SU-DHL-6 (cell line): Measurements from ENCODE around the gene FAM53A.

ENCODE experiments used
- H2AFZ ChIP-seq: fragments of 200-600 bp; sonication (generic); 2 replicates; pipeline ENCODE4 v1.6.1; 2014; ENCODE audit warnings: low read depth, mild to moderate bottlenecking, moderate library complexity, mixed read lengths, antibody characterized with exemption, low read length; ENCODE audit not compliant: severe bottlenecking
- H3F3A ChIP-seq: fragments of 200-600 bp; shearing (Covaris generic); 2 replicates; pipeline ENCODE4 v1.6.0; 2016; ENCODE audit warnings: antibody characterized with exemption, mild to moderate bottlenecking; ENCODE audit not compliant: insufficient read depth
- H3K27ac ChIP-seq: fragments of 200-600 bp; sonication (generic); 2 replicates; pipeline ENCODE4 v1.5.1; 2016; ENCODE audit warnings: low read depth, mild to moderate bottlenecking, low read length, moderate library complexity, mixed read lengths
- H3K27me3 ChIP-seq: fragments of 200-600 bp; sonication (generic), shearing (Covaris generic); 2 replicates; pipeline ENCODE4 v1.6.0; 2014; ENCODE audit warnings: mild to moderate bottlenecking, low read length
- H3K36me3 ChIP-seq: fragments of 200-600 bp; sonication (generic); 2 replicates; pipeline ENCODE4 v1.6.1; 2014; ENCODE audit warnings: mild to moderate bottlenecking, low read length, mixed read lengths
- H3K4me2 ChIP-seq: fragments of 300-600, 200-600 bp; shearing (Covaris generic), sonication (generic); 2 replicates; pipeline ENCODE4 v1.6.0; 2014; ENCODE audit warnings: low read length, low read depth, mild to moderate bottlenecking; ENCODE audit not compliant: poor library complexity, severe bottlenecking
- H3K4me3 ChIP-seq: fragments of 200-600 bp; sonication (generic); 2 replicates; pipeline ENCODE4 v1.5.1; 2014; ENCODE audit warnings: antibody characterized with exemption, low read length, mild to moderate bottlenecking, mixed read lengths; ENCODE audit not compliant: insufficient read depth, poor library complexity, severe bottlenecking
- H3K79me2 ChIP-seq: fragments of 200-600 bp; sonication (generic); 2 replicates; pipeline ENCODE4 v1.6.1; 2014; ENCODE audit warnings: mild to moderate bottlenecking, low read length, moderate library complexity; ENCODE audit not compliant: insufficient read depth
- H3K9ac ChIP-seq: fragments of 200-600 bp; sonication (generic); 2 replicates; pipeline ENCODE4 v1.7.0; 2014; ENCODE audit warnings: mild to moderate bottlenecking, low read length
- H3K9me2 ChIP-seq: fragments of 200-600 bp; sonication (generic); replicated peaks from 2 replicates; pipeline ENCODE4 v1.6.1; 2014; ENCODE audit warnings: low read length; ENCODE audit not compliant: insufficient read depth
- H3K9me3 ChIP-seq: fragments of 200-600 bp; sonication (generic); 2 replicates; pipeline ENCODE4 v1.6.1; 2014; ENCODE audit warnings: low read length, mixed read lengths; ENCODE audit not compliant: insufficient read depth
- H4K20me1 ChIP-seq: fragments of 200-600 bp; sonication (generic); 2 replicates; pipeline ENCODE4 v1.6.1; 2014; ENCODE audit warnings: low read depth, mild to moderate bottlenecking, antibody characterized with exemption, low read length, moderate library complexity, mixed read lengths
- EZH2phosphoT487 ChIP-seq: fragments of 200-600 bp; sonication (generic), shearing (Covaris generic); conservative IDR thresholded peaks from 2 replicates; pipeline ENCODE4 v1.6.1; 2018; ENCODE audit warnings: mild to moderate bottlenecking, antibody characterized with exemption, low read length, moderate library complexity, mixed read lengths
- TF ChIP-seq, protein P1 (sequence below): fragments of 200-600 bp; sonication (generic); IDR thresholded peaks from one replicate; pipeline ENCODE4 v1.5.1; 2017; ENCODE audit warnings: antibody characterized with exemption, mild to moderate bottlenecking, low read length, moderate library complexity; ENCODE audit not compliant: insufficient read depth, poor library complexity, severe bottlenecking

The FAM53A gene

DNA sequence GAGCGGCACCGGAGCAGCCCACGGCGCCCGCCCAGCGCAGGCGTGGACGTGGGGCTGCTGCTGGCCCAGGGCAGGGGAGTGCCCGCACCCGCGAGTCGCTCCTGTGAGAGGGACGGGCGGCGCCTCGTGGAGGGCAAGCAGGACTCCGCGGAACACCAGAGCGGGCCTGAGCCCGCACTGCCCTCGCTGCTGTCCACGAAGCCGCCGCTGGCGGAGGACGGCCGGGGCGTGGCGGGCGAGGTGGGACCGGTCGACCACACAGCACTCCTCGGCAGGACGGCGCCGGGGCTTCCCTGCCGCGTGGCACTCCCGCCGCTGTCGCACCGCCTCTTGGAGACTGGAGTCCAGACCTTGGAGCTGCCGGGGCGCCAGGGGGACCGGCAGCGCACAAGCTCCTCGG, 29.0 kb downstream of the FAM53A start:
- Histone ChIP-seq H3K79me2 (no peaks in the 10 kb centered on the region), H3K4me3 (no peak overlapping the region), H3K36me3 (no peaks in the 10 kb centered on the region), H2AFZ (no peak overlapping the region), H3F3A (no peaks in the 10 kb centered on the region), H4K20me1 (no peaks in the 10 kb centered on the region), H3K9me3 (no peaks in the 10 kb centered on the region), H3K9me2 (no peaks in the 10 kb centered on the region), H3K4me2 (no peak overlapping the region), H3K27ac (no peak overlapping the region), H3K9ac (no peak overlapping the region), H3K27me3 (no peaks in the 10 kb centered on the region)
- no peak for TF ChIP-seq EZH2phosphoT487
- TF ChIP-seq, protein P1, sequence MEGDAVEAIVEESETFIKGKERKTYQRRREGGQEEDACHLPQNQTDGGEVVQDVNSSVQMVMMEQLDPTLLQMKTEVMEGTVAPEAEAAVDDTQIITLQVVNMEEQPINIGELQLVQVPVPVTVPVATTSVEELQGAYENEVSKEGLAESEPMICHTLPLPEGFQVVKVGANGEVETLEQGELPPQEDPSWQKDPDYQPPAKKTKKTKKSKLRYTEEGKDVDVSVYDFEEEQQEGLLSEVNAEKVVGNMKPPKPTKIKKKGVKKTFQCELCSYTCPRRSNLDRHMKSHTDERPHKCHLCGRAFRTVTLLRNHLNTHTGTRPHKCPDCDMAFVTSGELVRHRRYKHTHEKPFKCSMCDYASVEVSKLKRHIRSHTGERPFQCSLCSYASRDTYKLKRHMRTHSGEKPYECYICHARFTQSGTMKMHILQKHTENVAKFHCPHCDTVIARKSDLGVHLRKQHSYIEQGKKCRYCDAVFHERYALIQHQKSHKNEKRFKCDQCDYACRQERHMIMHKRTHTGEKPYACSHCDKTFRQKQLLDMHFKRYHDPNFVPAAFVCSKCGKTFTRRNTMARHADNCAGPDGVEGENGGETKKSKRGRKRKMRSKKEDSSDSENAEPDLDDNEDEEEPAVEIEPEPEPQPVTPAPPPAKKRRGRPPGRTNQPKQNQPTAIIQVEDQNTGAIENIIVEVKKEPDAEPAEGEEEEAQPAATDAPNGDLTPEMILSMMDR: no peak

DNA sequence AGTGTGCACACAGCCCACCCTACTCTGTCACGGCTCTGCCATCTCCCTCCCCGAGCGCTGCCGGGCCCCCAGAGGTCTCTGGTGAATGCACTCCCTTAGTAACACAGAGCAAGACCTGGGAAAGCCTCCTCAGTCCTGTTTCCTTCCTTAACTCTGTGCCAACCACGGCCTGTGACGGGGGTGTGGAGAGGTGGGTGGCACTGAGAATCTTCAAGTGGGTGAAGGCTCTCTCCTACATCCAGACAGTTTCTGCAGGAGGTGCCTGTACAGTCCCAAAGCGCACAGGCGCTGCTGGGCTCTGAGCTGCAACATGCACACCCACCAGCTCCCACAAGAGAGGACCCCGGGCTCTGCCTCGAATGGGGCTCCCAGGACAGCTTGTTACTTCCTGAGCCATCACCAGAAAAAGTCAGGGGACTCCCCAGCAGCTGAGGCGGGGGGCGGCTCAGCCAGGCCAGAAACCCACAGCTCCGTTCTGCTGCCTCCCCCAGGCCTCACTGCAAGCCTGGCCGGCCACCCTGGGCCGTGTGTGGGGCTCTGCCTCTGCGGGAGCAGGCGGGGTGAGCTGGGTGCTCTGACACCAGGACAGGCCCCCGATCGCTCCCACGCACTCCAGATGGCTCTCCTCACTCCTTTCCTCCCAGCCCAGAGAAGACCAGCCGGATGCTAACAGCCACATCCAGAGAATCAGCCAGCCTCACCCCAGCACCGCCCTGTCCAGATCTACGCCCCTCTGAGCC, 29.7 kb downstream of the FAM53A start:
- H3F3A ChIP-seq: no peaks in the 10 kb centered on the region
- no peaks in the 10 kb centered on the region for H3K27me3 ChIP-seq
- no peak overlapping the region for H3K4me2 ChIP-seq
- no peak overlapping the region for H2AFZ ChIP-seq
- no peaks in the 10 kb centered on the region for H3K9me3 ChIP-seq
- no peak overlapping the region for H3K27ac ChIP-seq
- H4K20me1 ChIP-seq: no peaks in the 10 kb centered on the region
- no peaks in the 10 kb centered on the region for H3K36me3 ChIP-seq
- H3K9me2 ChIP-seq: no peaks in the 10 kb centered on the region
- no peak overlapping the region for H3K4me3 ChIP-seq
- H3K9ac ChIP-seq: no peak overlapping the region
- no peak for TF ChIP-seq EZH2phosphoT487
- TF ChIP-seq, protein P1: no peak
- H3K79me2 ChIP-seq: no peaks in the 10 kb centered on the region

DNA sequence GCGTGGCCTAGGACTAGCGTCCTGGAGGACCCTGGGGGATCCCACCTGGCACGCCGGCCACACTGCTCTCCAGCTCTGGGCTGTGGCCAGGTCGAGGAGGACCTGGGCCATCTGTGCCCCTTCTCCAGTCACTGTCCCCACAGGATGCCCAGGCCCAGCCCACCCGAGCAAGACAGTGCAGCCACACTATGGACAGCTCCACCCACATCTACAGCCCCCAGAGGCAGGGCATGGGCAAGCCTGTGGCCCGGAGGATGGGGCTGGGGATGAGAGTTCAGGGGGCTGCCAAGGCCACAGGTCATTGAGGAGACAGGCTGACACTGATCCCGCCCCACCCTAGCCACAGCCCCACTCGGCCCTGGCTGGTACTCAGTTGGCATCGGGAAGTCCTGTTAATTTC, 30.3 kb downstream of the FAM53A start:
- Histone ChIP-seq H3K9me2 (no peaks in the 10 kb centered on the region), H3K9ac (no peak overlapping the region), H2AFZ (no peak overlapping the region), H3K79me2 (no peaks in the 10 kb centered on the region), H3K4me3 (no peak overlapping the region), H3K27me3 (no peaks in the 10 kb centered on the region), H3F3A (no peaks in the 10 kb centered on the region), H3K4me2 (no peak overlapping the region), H4K20me1 (no peaks in the 10 kb centered on the region), H3K9me3 (no peaks in the 10 kb centered on the region), H3K36me3 (no peaks in the 10 kb centered on the region), H3K27ac (no peak overlapping the region)
- no peak for TF ChIP-seq EZH2phosphoT487
- TF ChIP-seq, protein P1: no peak
